HepG2 (cell line): ENCODE results near the gene MSMP. TPM values are rescaled to one million over a fixed set of nuclear protein-coding genes. Genes with fewer than 3 reads are reported as not detected.

Experiments used
- ATAC-seq: fragments of 200-7000 bp; cut with Tn5 transposase; 3 replicates; pipeline ENCODE4 v1.9.1; 2020; ENCODE audit warnings: mild to moderate bottlenecking, moderate library complexity
- BruUV-seq: library from RNA; stranded (reverse); fragments of 400-500 nt; replicated peaks from 2 replicates; lab custom pipeline; 2021; lab: Mats Ljungman, UMichigan
- CTCF ChIA-PET: fragments of 300-600 bp; formaldehyde crosslinking; extraction: SDS; loops from one replicate; lab custom pipeline; 2021; ENCODE audit warnings: low total read pairs, inconsistent platforms, low intra/inter-chr PET ratio; lab: Yijun Ruan, JAX
- POLR2A ChIA-PET: fragments of 350-600 bp; sonication (Branson Sonifier 250); formaldehyde crosslinking; loops from one replicate; lab custom pipeline; 2020; ENCODE audit warnings: antibody characterized with exemption, inconsistent platforms; lab: Yijun Ruan, JAX
- DNase-seq: peaks from one replicate; pipeline ENCODE4 v3.0.0-alpha.2; 2015; ENCODE audit warnings: low spot score
- FAIRE-seq: peaks from 3 replicates; lab custom pipeline; 2011; peaks lifted over from hg19 to GRCh38; lab: Jason Lieb, UNC
- H2AFZ ChIP-seq: one replicate; pipeline ENCODE4 v1.6.1; 2011; ENCODE audit warnings: low read length, inconsistent platforms
- H3K27ac ChIP-seq: fragments of 300-600 bp; 3 replicates; pipeline ENCODE4 v1.8.0; 2011; ENCODE audit warnings: mixed run types, mild to moderate bottlenecking, mixed read lengths, low read length, inconsistent platforms; ENCODE audit not compliant: insufficient read depth; ENCODE audit errors: extremely low read length
- H3K27me3 ChIP-seq, 2 experiments: fragments of 200-600 bp in 1 of 2; 2 replicates in 1 of 2; 3 replicates in 1 of 2; pipeline versions ENCODE4 v1.6.0 to v1.8.0; 2011; ENCODE audit warnings: low read length in 2 of 2, mild to moderate bottlenecking in 2 of 2, moderate library complexity in 2 of 2, inconsistent platforms in 1 of 2; ENCODE audit not compliant: insufficient read depth in 2 of 2, control insufficient read depth in 1 of 2
- H3K36me3 ChIP-seq, 2 experiments: fragments of 200-600 bp in 1 of 2; replicated peaks in 1 of 2; 2 replicates in 1 of 2; 3 replicates in 1 of 2; pipeline versions ENCODE4 v1.5.1 to v1.8.0; 2011; ENCODE audit warnings: low read length in 2 of 2, inconsistent platforms in 1 of 2; ENCODE audit not compliant: insufficient read depth in 2 of 2, control insufficient read depth in 1 of 2
- H3K4me1 ChIP-seq: 2 replicates; pipeline ENCODE4 v1.5.1; 2012; ENCODE audit warnings: low read length, inconsistent platforms; ENCODE audit not compliant: insufficient read depth
- H3K4me2 ChIP-seq: 2 replicates; pipeline ENCODE4 v1.6.0; 2011; ENCODE audit warnings: low read depth, low read length, inconsistent platforms
- H3K4me3 ChIP-seq, 3 experiments: fragments of 200-600 bp in 1 of 3; sonication (generic), shearing (Covaris generic) in 1 of 3; replicated peaks in 1 of 3; 2 replicates each; pipeline ENCODE4 v1.5.1; 2011 to 2016; ENCODE audit warnings: low read length in 3 of 3, inconsistent platforms in 2 of 3, low read depth in 2 of 3, mild to moderate bottlenecking in 2 of 3, control low read depth in 1 of 3, mixed read lengths in 1 of 3; ENCODE audit not compliant: insufficient read depth in 1 of 3
- H3K79me2 ChIP-seq: one replicate; pipeline ENCODE4 v1.6.1; 2011; ENCODE audit warnings: low read length, inconsistent platforms; ENCODE audit not compliant: insufficient read depth
- H3K9ac ChIP-seq: 2 replicates; pipeline ENCODE4 v1.6.0; 2011; ENCODE audit warnings: mild to moderate bottlenecking, low read depth, low read length, inconsistent platforms; ENCODE audit not compliant: insufficient read depth
- H3K9me3 ChIP-seq: 2 replicates; pipeline ENCODE4 v1.5.1; 2012; ENCODE audit warnings: mild to moderate bottlenecking, low read length
- H4K20me1 ChIP-seq: 2 replicates; pipeline ENCODE4 v1.6.0; 2011; ENCODE audit warnings: inconsistent platforms, mild to moderate bottlenecking, low read length, moderate library complexity; ENCODE audit not compliant: insufficient read depth
- ATF7 ChIP-seq, 2 experiments: fragments of 450-650 bp in 1 of 2; sonication (generic) in 1 of 2; formaldehyde crosslinking in 1 of 2; IDR thresholded peaks; 2 replicates each; pipeline versions ENCODE4 v1.4.0 to v1.6.1; 2016 to 2020; ENCODE audit warnings: antibody characterized with exemption in 1 of 2, mild to moderate bottlenecking in 1 of 2, missing genetic modification reagents in 1 of 2
- CCAR2 ChIP-seq: fragments of 200-400 bp; formaldehyde crosslinking; optimal IDR thresholded peaks from 2 replicates; pipeline ENCODE3; 2018; ENCODE audit warnings: low read depth, mild to moderate bottlenecking, low read length, moderate library complexity
- CREB1 ChIP-seq, 2 experiments: fragments of 450-650 bp in 1 of 2; IDR thresholded peaks; 2 replicates each; pipeline ENCODE4 v1.6.1; 2016 to 2017; ENCODE audit warnings: control low read depth in 1 of 2, mild to moderate bottlenecking in 1 of 2, missing compliant biosample characterization in 1 of 2, missing genetic modification characterization in 1 of 2
- CREBL2 ChIP-seq: sonication (generic); formaldehyde crosslinking; IDR thresholded peaks from 2 replicates; pipeline ENCODE4 v1.8.1; 2023; ENCODE audit warnings: missing genetic modification reagents, mild to moderate bottlenecking, borderline replicate concordance
- HHEX ChIP-seq: IDR thresholded peaks from 2 replicates; pipeline ENCODE4 v1.6.1; 2016; ENCODE audit warnings: control low read depth
- MED1 ChIP-seq: sonication (generic); formaldehyde crosslinking; IDR thresholded peaks from 2 replicates; pipeline ENCODE4 v1.4.0; 2020; ENCODE audit warnings: missing genetic modification reagents
- NR3C1 ChIP-seq: sonication (generic); formaldehyde crosslinking; IDR thresholded peaks from 2 replicates; pipeline ENCODE4 v1.4.0; 2020; ENCODE audit warnings: missing genetic modification reagents
- PAWR ChIP-seq: sonication (generic); formaldehyde crosslinking; IDR thresholded peaks from 2 replicates; pipeline ENCODE4 v1.4.0; 2020; ENCODE audit warnings: missing genetic modification reagents, mild to moderate bottlenecking, borderline replicate concordance
- REPIN1 ChIP-seq: sonication (generic); formaldehyde crosslinking; IDR thresholded peaks from 2 replicates; pipeline ENCODE4 v1.8.0; 2022; ENCODE audit warnings: missing genetic modification reagents, low read depth, mild to moderate bottlenecking, borderline replicate concordance
- RXRB ChIP-seq: IDR thresholded peaks from 2 replicates; pipeline ENCODE4 v1.6.1; 2016; ENCODE audit warnings: borderline replicate concordance, missing genetic modification reagents, missing compliant biosample characterization
- SIX4 ChIP-seq: sonication (generic); formaldehyde crosslinking; IDR thresholded peaks from 2 replicates; pipeline ENCODE4 v1.4.0; 2020; ENCODE audit warnings: missing genetic modification reagents
- ZBTB21 ChIP-seq: sonication (generic); formaldehyde crosslinking; IDR thresholded peaks from 2 replicates; pipeline ENCODE4 v1.4.0; 2020; ENCODE audit warnings: missing genetic modification reagents
- ZNF121 ChIP-seq: sonication (generic); formaldehyde crosslinking; IDR thresholded peaks from 2 replicates; pipeline ENCODE4 v1.5.0; 2020; ENCODE audit warnings: mild to moderate bottlenecking, missing genetic modification reagents
- ZNF124 ChIP-seq: sonication (generic); formaldehyde crosslinking; IDR thresholded peaks from 2 replicates; pipeline ENCODE4 v1.4.0; 2020; ENCODE audit warnings: missing genetic modification reagents
- ZNF205 ChIP-seq: IDR thresholded peaks from 2 replicates; pipeline ENCODE4 v1.6.1; 2018; ENCODE audit warnings: missing biosample characterization, missing genetic modification reagents
- ZNF329 ChIP-seq: sonication (generic); formaldehyde crosslinking; IDR thresholded peaks from 2 replicates; pipeline ENCODE4 v1.9.0; 2021; ENCODE audit warnings: low read depth, mild to moderate bottlenecking, missing genetic modification reagents
- ZNF674 ChIP-seq: sonication (generic); formaldehyde crosslinking; IDR thresholded peaks from 2 replicates; pipeline ENCODE4 v1.5.0; 2020; ENCODE audit warnings: low read depth, mild to moderate bottlenecking, missing genetic modification reagents
- WGBS: methylation state at CpG from one replicate; pipeline ENCODE4 v1.1.6; 2017; ENCODE audit warnings: low lambda C conversion rate; 5-methylcytosine and 5-hydroxymethylcytosine counted together
- in situ Hi-C: cut with HindIII; loops from 2 replicates; pipeline ENCODE4 v1.10.0; 2017; ENCODE audit warnings: low pct_unique_long_range_greater_than_20kb; ENCODE audit not compliant: extremely low pct_ligation_motif_present
- intact Hi-C: fragments of 100-400 bp; cut with micrococcal nuclease; formaldehyde crosslinking; loops from one replicate; pipeline ENCODE4 v1.10.0; 2022; ENCODE audit not compliant: unreplicated experiment
- polyA plus RNA-seq, 8 experiments: library from polyadenylated mRNA; depleted of rRNA in 3 of 8; stranded (reverse) in 7 of 8; unstranded in 1 of 8; fragments of >200 nt; fragmentation: Illumina TruSeq in 4 of 8; extraction: Trizol in 4 of 8; gene quantifications; 2 replicates each; pipeline versions ENCODE4 v1.2.1 to v1.2.3, GENCODE V29; 2011 to 2016; ENCODE audit warnings: low read depth in 4 of 8, missing spikeins in 1 of 8, mixed read lengths in 1 of 8; ENCODE audit not compliant: insufficient read depth in 1 of 8
- total RNA-seq, 5 experiments: library from RNA; depleted of rRNA; stranded (reverse); fragments of >200 nt; fragmentation: Illumina TruSeq; extraction: Trizol; gene quantifications; 2 replicates each; pipeline ENCODE4 v1.2.3, GENCODE V29; 2016; ENCODE audit warnings: low read depth in 1 of 5
- TF ChIP-seq, protein P1 (sequence below): sonication (generic); formaldehyde crosslinking; IDR thresholded peaks from 2 replicates; pipeline ENCODE4 v1.4.0; 2020; ENCODE audit warnings: missing genetic modification reagents

The MSMP gene
- total and polyA plus RNA-seq, 2 of the 13 experiments (the other 11 are each of a cell fraction or from before 2014, with no cell fraction given) = 0.24 to 0.46 TPM

GRCh38 chr9:35797311-35798109 lies 43.4 kb upstream of the MSMP start:
- Histone ChIP-seq H3K4me2 (no peak overlapping the region), H3K36me3 (peaks cover 0 to 2% of the 10 kb centered on the region in 2 experiments; a peak in 1 of 5 replicates), H3K9me3 (no peaks in the 10 kb centered on the region), H3K27ac (no peak overlapping the region), H2AFZ (no peak overlapping the region), H4K20me1 (no peaks in the 10 kb centered on the region), H3K27me3 (no peaks in the 10 kb centered on the region), H3K9ac (no peak overlapping the region), H3K4me1 (peaks cover 26% of the 10 kb centered on the region), H3K79me2 (no peaks in the 10 kb centered on the region), H3K4me3 (no peak overlapping the region)
- TF ChIP-seq HHEX (no peak), ZNF124 (no peak), CREB1 (IDR thresholded peaks at IDR 0.05) (peak; percentile 66), CREB1 (CRISPR knock-in tag; IDR thresholded peaks at IDR 0.05) (no peak), ZBTB21 (no peak), MED1 (CRISPR knock-in tag) (no peak), RXRB (CRISPR knock-in tag) (no peak), NR3C1 (CRISPR knock-in tag) (no peak), ZNF674 (no peak), ZNF121 (CRISPR knock-in tag) (no peak), CREBL2 (CRISPR knock-in tag) (no peak), ZNF205 (CRISPR knock-in tag) (no peak), ZNF329 (CRISPR knock-in tag) (no peak), SIX4 (CRISPR knock-in tag) (no peak), PAWR (CRISPR knock-in tag) (no peak), CCAR2 (no peak), ATF7 (IDR thresholded peaks at IDR 0.05) (peak; percentile 93), ATF7 (CRISPR knock-in tag; IDR thresholded peaks at IDR 0.05) (no peak), REPIN1 (no peak)
- TF ChIP-seq, protein P1, sequence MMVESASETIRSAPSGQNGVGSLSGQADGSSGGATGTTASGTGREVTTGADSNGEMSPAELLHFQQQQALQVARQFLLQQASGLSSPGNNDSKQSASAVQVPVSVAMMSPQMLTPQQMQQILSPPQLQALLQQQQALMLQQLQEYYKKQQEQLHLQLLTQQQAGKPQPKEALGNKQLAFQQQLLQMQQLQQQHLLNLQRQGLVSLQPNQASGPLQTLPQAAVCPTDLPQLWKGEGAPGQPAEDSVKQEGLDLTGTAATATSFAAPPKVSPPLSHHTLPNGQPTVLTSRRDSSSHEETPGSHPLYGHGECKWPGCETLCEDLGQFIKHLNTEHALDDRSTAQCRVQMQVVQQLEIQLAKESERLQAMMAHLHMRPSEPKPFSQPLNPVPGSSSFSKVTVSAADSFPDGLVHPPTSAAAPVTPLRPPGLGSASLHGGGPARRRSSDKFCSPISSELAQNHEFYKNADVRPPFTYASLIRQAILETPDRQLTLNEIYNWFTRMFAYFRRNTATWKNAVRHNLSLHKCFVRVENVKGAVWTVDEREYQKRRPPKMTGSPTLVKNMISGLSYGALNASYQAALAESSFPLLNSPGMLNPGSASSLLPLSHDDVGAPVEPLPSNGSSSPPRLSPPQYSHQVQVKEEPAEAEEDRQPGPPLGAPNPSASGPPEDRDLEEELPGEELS (CRISPR knock-in tag) = no peak
- ATAC-seq (no peak), DNase-seq (no peak), FAIRE-seq (no peak)
- in situ Hi-C loops = no loop called here
- BruUV-seq = no TSS peak
- POLR2A ChIA-PET = no interaction called here
- intact Hi-C loops = no loop called here
- WGBS = 95% methylated on average over 5 of the region's 6 CpGs
- CTCF ChIA-PET = no interaction called here
